Activated T-helper 1 cell treated with anti-CD3 and anti-CD28 coated beads, Interleukin-2, amount 50 U/mL, for 16 hours (primary cell): ENCODE data around the gene PTPN18.
A peak's percentile ranks its signal among the peaks of the same experiment; 100 is the strongest.
"Not testable (repeated sequence)": the region's sequence is repeated elsewhere in the genome, so short reads cannot be mapped to it uniquely, and the experiment has no call there.

ENCODE experiments used
- DNase-seq, 2 donors: peaks; one replicate each; pipeline ENCODE4 v3.0.0-alpha.2; 2020; ENCODE audit warnings: low read depth in 1 of 2, low spot score in 1 of 2

The PTPN18 gene

GRCh38 chr2:130380096-130380934 lies 24.5 kb downstream of the PTPN18 start:
- DNase-seq = no peak

GRCh38 chr2:130381145-130381544 lies 25.3 kb downstream of the PTPN18 start:
- DNase-seq = no peak

GRCh38 chr2:130381619-130382018 lies 25.8 kb downstream of the PTPN18 start:
- DNase-seq = no peak

GRCh38 chr2:130382313-130382917 lies 26.6 kb downstream of the PTPN18 start:
- no peak for DNase-seq

- no peak for DNase-seq
Measured at GRCh38 chr2:130385709-130386108, 29.9 kb downstream of the PTPN18 start.

GRCh38 chr2:130387071-130387400 lies 31.2 kb downstream of the PTPN18 start:
- no peak for DNase-seq

GRCh38 chr2:130387804-130388203 lies 31.9 kb downstream of the PTPN18 start:
- no peak for DNase-seq

- no peak for DNase-seq
Measured at GRCh38 chr2:130388221-130388907, 32.5 kb downstream of the PTPN18 start.

- no peak for DNase-seq
Measured at GRCh38 chr2:130389358-130389757, 33.5 kb downstream of the PTPN18 start.

GRCh38 chr2:130389783-130390182 lies 33.9 kb downstream of the PTPN18 start:
- no peak for DNase-seq

GRCh38 chr2:130390460-130391057 lies 34.7 kb downstream of the PTPN18 start:
- DNase-seq = no peak

GRCh38 chr2:130391058-130391871 lies 35.4 kb downstream of the PTPN18 start:
- peak; percentile 32 to 33 for DNase-seq

GRCh38 chr2:130391872-130392670 lies 36.2 kb downstream of the PTPN18 start:
- DNase-seq = no peak

GRCh38 chr2:130393318-130393910 lies 37.6 kb downstream of the PTPN18 start:
- DNase-seq = no peak

GRCh38 chr2:130406280-130406679 lies 50.4 kb downstream of the PTPN18 start:
- not testable (repeated sequence) for DNase-seq

- not testable (repeated sequence) for DNase-seq
Measured at GRCh38 chr2:130416693-130417092, 60.8 kb downstream of the PTPN18 start.

GRCh38 chr2:130418845-130419244 lies 63.0 kb downstream of the PTPN18 start:
- not testable (repeated sequence) for DNase-seq
